Activated naive CD4-positive, alpha-beta T cell treated with anti-CD3 and anti-CD28 coated beads, Interleukin-2, amount 50 U/mL, for 16 hours (primary cell): ENCODE measurements around the gene BNC2.

Experiments
- DNase-seq: peaks from one replicate; pipeline ENCODE4 v3.0.0-alpha.2; 2020

BNC2 gene

GRCh38 chr9:16708656-16709435 lies 161.6 kb downstream of the BNC2 start:
- DNase-seq = no peak

DNA sequence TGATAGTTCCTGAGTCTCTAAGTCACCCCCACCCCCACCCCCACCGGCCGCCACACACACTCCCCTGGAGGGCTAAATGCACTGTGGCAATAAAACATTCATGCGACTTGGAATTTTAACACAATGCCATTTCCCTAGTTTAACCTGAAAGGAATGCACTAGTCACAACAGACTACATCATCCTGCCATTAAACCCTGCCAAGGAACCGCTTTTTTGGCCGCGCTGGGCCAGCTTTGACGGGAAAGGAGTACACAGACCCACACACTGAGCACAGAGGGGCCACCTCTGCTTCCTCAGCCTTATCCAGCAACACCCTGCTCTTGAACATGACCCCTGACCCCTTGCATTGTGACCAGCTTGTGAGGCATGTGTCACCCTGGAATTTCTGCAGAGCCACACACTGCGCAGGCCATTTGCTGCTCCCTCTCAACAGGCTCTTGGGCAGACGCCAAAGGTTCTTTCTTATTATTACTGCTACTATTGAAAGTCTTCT lies 165.3 kb downstream of the BNC2 start:
- no peak for DNase-seq

DNA sequence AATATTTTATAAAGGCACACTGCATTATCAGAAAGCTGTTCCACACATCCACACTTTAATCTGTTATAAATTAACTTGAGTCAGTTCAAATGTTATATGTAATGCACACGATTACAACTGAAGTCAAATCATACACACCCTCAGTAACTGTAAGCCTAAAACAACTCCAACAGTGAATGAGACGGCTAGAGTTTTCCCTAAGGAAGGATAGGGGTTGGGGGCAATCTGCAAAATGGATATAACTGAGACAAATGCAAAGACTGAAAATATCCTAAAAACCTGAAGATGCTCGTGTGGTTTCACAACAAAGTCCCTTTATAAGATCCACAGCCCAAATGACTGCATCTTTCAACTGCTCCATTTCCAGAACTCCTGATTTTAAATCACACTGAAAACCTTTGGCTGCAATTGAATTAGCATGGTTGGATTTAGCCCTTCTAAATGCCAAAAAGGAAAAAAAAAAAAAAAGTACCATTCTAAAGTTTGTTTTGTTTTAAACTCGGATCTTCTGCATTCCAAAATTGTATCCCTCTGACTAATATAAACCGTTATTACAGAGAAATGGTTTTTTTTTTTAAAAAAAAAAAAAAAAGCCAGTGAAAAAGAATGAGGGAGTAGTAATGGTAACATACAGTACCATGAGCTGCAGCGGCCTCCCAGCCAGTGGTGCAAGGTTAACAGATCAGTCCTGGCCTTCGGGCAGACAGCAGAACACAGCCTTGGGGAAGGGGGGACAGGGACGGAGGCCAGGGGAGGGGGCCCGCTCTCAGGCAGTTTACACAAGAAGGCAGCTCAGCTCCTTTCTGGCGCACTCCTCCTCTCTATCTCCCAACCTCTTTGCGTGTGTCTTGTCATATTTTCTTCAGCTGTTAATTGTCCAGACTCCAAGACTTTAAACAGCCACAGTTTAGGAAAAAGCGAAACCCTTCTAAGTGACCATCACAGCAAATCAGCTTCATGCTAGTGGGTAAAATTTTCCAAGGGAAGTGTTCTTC lies 166.1 kb downstream of the BNC2 start:
- no peak for DNase-seq

DNA sequence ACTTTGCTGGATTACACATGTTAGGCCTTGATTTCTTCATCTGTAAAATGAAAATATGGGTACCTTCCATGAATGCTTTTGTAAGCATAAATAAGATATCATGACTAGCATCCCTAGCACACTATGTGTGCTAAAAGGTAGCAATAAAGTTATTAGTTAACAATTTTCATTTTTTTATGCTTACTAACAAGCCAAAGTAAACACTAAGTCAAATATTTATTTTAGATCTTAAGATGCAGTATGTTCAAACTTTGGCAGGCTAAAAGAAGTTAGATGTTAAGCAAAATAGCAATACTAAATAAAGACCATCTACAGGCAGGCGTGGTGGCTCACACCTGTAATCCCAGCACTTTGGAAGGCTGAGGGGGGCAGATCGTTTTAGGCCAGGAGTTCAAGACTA lies 169.1 kb downstream of the BNC2 start:
- DNase-seq = no peak

DNA sequence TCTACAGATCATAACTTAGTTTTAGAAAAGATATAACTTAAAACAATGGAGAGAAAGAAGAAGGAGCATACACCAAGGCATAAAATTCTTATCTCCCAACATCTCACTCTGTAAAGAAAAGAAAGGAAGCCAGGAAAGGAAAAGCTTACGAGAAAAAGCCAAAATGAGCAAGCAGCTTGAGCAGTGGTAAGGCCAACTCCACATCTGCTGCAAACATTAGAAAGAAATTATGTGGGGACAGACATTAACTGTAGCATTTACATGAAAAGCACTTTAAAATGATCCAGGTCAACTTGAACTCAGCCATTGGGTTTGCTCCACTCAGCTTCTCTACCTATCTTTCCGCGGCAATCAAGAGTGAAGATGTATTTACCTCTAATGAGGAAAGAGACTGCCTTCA lies 176.9 kb downstream of the BNC2 start:
- no peak for DNase-seq

- no peak for DNase-seq
Observed at GRCh38 chr9:16690628-16691027, 179.8 kb downstream of the BNC2 start.

- DNase-seq = no peak
Observed at GRCh38 chr9:16690205-16690604, 180.3 kb downstream of the BNC2 start.

DNA sequence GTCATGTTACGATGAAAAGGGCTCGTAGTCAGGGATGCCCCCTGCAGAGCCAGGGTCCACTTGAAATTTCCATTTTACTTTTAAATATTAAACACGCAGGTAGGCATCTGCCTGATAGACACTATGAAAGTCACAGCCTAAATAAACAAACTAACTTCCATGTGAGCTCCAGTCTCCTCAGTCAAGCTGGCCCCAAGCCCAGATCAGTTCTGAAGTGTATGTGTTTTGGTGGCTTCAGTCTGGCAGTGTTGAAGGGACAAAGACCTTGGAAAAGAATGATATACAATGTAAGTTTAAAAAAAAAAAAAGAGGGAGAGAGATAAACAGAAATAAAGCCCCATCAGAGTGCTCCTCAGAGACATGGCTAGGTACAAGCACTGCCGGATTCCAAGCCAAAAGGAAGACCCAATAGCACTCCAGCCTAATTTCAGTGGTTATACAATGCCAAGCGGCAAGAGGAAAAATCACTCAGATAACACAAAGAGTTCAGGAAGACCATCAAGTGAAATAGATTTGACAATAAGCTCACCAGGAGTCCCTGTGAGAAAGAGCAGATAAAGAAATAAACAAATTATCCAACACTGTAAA lies 181.0 kb downstream of the BNC2 start:
- DNase-seq = no peak

DNA sequence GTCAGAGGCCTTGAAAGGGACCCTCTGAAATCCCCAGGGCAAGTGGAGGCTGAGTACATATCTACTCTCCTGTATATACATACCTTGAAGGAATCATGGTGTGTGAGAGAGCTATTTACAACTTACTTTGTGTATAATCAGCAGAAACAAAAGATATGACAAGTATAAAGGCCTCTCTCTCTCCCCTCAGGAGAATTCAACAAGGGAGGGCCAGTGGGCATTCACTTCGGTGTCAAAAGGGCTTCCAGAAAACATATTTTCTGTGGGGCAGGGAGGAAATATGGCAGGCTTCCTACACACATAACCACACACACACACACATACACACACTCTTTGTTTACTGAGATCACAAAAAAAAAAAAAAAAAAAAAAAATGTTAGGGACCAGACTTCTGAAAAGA lies 181.7 kb downstream of the BNC2 start:
- no peak for DNase-seq

- no peak for DNase-seq
Observed at GRCh38 chr9:16687678-16688369, 182.6 kb downstream of the BNC2 start.

- DNase-seq = no peak
Observed at GRCh38 chr9:16683326-16683725, 187.1 kb downstream of the BNC2 start.

DNA sequence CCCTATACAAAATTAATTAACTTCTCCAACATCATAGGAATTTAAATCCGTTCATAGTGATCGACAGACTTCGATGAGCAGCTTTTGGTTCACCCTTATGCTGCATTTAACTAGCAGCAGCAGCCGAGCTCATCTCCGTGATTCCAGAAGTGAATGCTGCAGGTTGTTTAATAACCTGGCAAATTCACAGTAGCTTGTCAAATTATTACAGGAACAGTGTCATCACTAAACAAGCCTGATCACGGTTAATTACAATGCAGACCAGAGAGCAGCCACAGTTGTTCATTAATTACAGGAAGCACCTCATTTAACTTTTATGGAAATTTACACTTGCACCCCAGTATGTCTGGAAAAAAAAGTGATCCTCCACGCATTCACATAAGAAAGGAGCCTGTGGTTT lies 188.2 kb downstream of the BNC2 start:
- DNase-seq = no peak

GRCh38 chr9:16681652-16681987 lies 188.8 kb downstream of the BNC2 start:
- no peak for DNase-seq

- no peak for DNase-seq
Observed at GRCh38 chr9:16680975-16681651, 189.4 kb downstream of the BNC2 start.

DNA sequence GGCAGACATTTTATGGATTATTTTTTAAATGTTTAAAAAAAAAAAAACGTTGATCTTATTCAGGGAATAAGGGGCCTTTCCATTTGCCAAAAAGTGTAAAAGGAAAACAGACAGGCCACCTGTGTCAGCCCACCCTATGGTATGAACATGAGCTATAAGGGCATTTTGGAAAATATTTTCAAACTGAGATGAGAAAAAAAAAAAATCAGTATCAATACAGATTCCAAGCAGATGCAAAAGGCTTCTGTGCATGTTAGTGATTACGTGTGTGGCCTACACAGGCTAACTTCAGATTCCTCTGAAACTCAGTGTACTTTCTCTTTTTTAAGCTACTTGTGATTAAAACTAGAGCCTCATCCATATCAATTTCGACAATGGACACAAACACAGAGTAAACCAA lies 189.9 kb downstream of the BNC2 start:
- no peak for DNase-seq

GRCh38 chr9:16679327-16679821 lies 191.1 kb downstream of the BNC2 start:
- no peak for DNase-seq

- no peak for DNase-seq
Observed at GRCh38 chr9:16676519-16676918, 194.0 kb downstream of the BNC2 start.

DNA sequence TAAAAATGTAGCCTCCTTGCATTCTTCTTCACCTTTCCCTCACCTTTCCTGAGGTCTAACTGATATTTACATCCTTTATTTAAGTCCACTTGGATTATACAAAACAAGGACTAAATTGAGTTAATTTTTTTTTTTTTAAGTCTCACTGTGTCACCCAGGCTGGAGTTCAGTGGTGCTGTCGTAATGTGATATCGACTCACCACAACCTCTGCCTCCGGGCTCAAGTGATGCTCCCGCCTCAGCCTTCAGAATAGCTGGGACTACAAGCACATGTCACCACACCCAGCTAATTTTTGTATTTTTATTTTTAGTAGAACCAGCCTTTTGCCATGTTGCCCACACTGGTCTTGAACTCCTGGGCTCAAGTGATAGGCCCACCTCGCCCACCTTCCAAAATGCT lies 195.3 kb downstream of the BNC2 start:
- no peak for DNase-seq

DNA sequence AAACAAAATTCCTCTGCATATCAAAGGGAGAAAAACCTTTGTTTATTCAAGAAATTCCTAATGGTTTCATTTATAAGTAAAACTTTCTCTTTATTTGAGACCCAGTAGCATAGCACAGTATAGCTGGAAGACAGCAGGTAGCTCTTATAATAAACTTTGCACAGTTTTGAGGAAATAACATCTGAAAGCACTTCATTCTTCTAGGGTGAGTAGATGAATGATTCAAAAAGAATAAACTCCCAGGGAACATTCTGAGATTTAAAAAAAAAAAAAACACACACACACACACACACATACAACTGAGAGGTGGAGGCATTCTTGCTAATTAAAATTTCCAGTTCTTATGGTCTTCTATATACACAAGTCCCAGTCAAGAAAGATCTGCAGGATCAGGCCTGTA lies 197.3 kb downstream of the BNC2 start:
- no peak for DNase-seq

DNA sequence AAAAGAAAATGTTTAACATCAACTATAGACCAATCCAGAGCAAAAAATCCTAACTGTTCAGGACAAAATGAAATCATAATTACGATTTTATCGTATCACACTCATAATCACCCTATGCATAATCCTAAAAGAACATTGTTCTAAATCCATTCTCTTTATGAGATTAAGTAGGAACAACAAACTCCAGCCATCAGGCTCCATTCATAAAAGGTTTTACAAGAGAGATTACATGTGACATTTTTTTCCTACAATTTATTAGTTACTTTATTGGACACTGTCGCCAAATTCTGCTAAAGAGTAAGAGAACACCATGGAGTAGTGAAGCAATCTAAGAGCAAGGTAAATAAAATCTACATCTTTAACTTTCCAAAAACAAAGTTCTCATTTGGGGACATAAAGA lies 198.0 kb downstream of the BNC2 start:
- DNase-seq = no peak

DNA sequence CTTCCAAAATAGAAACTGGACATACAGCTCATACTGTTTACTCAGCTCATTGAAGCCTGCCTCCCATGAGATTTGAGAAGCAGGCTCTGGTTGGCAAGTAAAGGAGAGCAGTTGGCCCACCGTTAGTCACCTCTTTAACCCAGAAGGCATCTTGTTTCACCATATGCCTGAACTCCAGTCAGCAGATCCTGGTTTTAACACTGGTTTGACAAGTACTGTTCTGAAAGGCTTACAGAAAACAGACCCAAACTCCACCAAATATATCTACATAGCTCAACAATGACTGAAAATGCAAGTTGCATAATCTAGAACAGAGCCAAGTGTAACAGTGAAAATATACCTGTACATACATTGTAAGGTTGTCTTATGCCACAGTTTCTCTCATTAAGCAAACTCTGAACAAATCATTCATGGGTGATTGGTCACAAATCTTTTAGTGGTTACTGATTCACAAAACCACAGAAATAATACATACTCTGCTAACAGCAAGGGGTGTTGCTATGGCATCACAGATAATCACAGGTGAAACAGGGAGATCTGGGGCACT lies 198.8 kb downstream of the BNC2 start:
- no peak for DNase-seq

- no peak for DNase-seq
Observed at GRCh38 chr9:16670791-16671190, 199.7 kb downstream of the BNC2 start.
